Heart left ventricle (tissue), 16 donors: ENCODE results near the gene CDC23. TPM values are rescaled to one million over a fixed set of nuclear protein-coding genes. Genes with fewer than 3 reads are reported as not detected.
"Not testable (repeated sequence)": the region's sequence is repeated elsewhere in the genome, so short reads cannot be mapped to it uniquely, and the experiment has no call there.

Experiments used
- ATAC-seq, 4 donors: fragments of 200-7000 bp; cut with Tn5 transposase; one replicate each; pipeline ENCODE4 v1.9.1; 2020 to 2022; ENCODE audit warnings: moderate library complexity in 4 of 4, mild to moderate bottlenecking in 3 of 4, moderate number of reproducible peaks in 1 of 4
- DNase-seq, 5 donors: peaks; one replicate each; pipeline ENCODE4 v3.0.0-alpha.2; 2020
- H3K27ac ChIP-seq, 12 donors: fragments of 200-600 bp; sonication (generic) in 4 of 12; one replicate each; pipeline versions ENCODE4 v1.5.0 to v1.8.0; 2016 to 2022; ENCODE audit warnings: mild to moderate bottlenecking in 2 of 12
- H3K27me3 ChIP-seq, 9 donors: fragments of 200-600 bp; sonication (generic) in 2 of 9; one replicate each; pipeline versions ENCODE4 v1.5.1 to v1.8.0; 2016 to 2022; ENCODE audit warnings: mild to moderate bottlenecking in 3 of 9
- H3K36me3 ChIP-seq, 9 donors: fragments of 200-600 bp; sonication (generic) in 2 of 9; one replicate each; pipeline versions ENCODE4 v1.5.0 to v1.8.0; 2018 to 2022; ENCODE audit warnings: mild to moderate bottlenecking in 2 of 9
- H3K4me1 ChIP-seq, 12 donors: fragments of 200-600 bp; sonication (generic) in 4 of 12; one replicate each; pipeline versions ENCODE4 v1.5.0 to v1.8.0; 2016 to 2022; ENCODE audit warnings: mild to moderate bottlenecking in 3 of 12
- H3K4me3 ChIP-seq, 12 donors: fragments of 200-600 bp; sonication (generic) in 4 of 12; one replicate each; pipeline versions ENCODE4 v1.5.0 to v1.8.0; 2017 to 2022; ENCODE audit warnings: mild to moderate bottlenecking in 9 of 12, moderate library complexity in 4 of 12
- H3K9me3 ChIP-seq, 12 donors: fragments of 200-600 bp; sonication (generic) in 4 of 12; one replicate each; pipeline versions ENCODE4 v1.5.0 to v1.8.0; 2016 to 2022; ENCODE audit warnings: mild to moderate bottlenecking in 1 of 12
- CTCF ChIP-seq, 12 donors: fragments of 200-600 bp; sonication (generic) in 4 of 12; IDR thresholded peaks; one replicate each; pipeline versions ENCODE4 v1.5.0 to v1.8.0; 2018 to 2022; ENCODE audit warnings: antibody characterized with exemption in 12 of 12, mild to moderate bottlenecking in 5 of 12
- POLR2A ChIP-seq, 2 donors: fragments of 450-650 bp; IDR thresholded peaks; one replicate each; pipeline ENCODE4 v1.6.1; 2017; ENCODE audit warnings: antibody characterized with exemption in 2 of 2, mild to moderate bottlenecking in 2 of 2, moderate library complexity in 2 of 2
- WGBS, 4 donors: extraction: QIAGEN DNeasy Blood & Tissue Kit in 2 of 4; methylation state at CpG; one replicate each; pipeline versions ENCODE4 v1.1.5 to v1.1.7; 2013 to 2018; 5-methylcytosine and 5-hydroxymethylcytosine counted together
- intact Hi-C, 10 donors: fragments of 100-400 bp; cut with DNase I; formaldehyde crosslinking; loops; one replicate each; pipeline versions ENCODE4 v1.11.1 to v1.14.2; 2022
- polyA plus RNA-seq, 2 donors: library from polyadenylated mRNA; stranded (reverse); fragments of 200-250 nt; gene quantifications; one replicate each; pipeline ENCODE4 v1.2.3, GENCODE V29; 2013
- total RNA-seq, 9 donors: library from RNA; depleted of rRNA in 2 of 9; stranded (reverse); fragments of >200 nt in 2 of 9; fragmentation: NEBNext Ultra II Directional in 3 of 9; extraction: Animal tissue kit (Norgen Biotek cat#: 25700) in 3 of 9; gene quantifications; one replicate each; pipeline versions ENCODE4 v1.1.0 to v1.2.4, GENCODE V29; 2016 to 2023
- donor health status: ischemic (EF 13 %, LVEDD 7.1; RV severe dilation, severe dysfunction).
- donor health status: healthy with polysubstance abuse.
- donor health status: DM: no; HTN: yes; CAD: no.
- donor health status: DM: no; HTN: no; CAD: no.
- donor health status: ischemic (EF 25% LVEDD 6.9; RV normal size, moderate dysfunction).
- donor health status: ischemic (EF 25% LVEDD 5.7; RV mildly dilated, moderate dysfunction).
- donor health status: healthy.
- donor health status: DM: yes; HTN: yes; CAD: no.
- donor health status: ischemic (EF 35%, LVEDD 5.7; RV mildly dilated, moderate dysfunction).
- donor health status: nonischemic (EF 11% LVEDD 7.7; RV severe dilation, severe dysfunction).
- donor health status: DM: yes; HTN: yes; CAD: no.
- donor health status: PGD.
- donor health status: ischemic (EF 29% LVEDD 5.4; RV normal size, mild dysfunction).
- donor health status: nonischemic (EF 23%, LVEDD 6.1; RV moderate dilation, normal function).

Gene CDC23
- total and polyA plus RNA-seq, 11 donors, result 10.1 to 25.6 (median 17.2) TPM

GRCh38 chr5:138148811-138149210, 64.3 kb downstream of the CDC23 start:
- Histone ChIP-seq H3K4me1 (no peaks in the 10 kb centered on the region), H3K4me3 (no peak overlapping the region), H3K9me3 (no peaks in the 10 kb centered on the region), H3K27ac (no peak overlapping the region), H3K27me3 (no peaks in the 10 kb centered on the region), H3K36me3 (no peaks in the 10 kb centered on the region)
- peak in 3 of 4 donors; percentile 75 to 89 (median 80) for ATAC-seq
- peak in 3 of 5 donors; percentile 29 to 43 (median 40) for DNase-seq
- intact Hi-C loops, result no loop called here
- WGBS, 4 donors, result 32 to 50% (median 44%) methylated on average over 1 of the region's 1 CpG
- TF ChIP-seq POLR2A (IDR thresholded peaks at IDR 0.05) (no peak), CTCF (IDR thresholded peaks at IDR 0.05) (no peak)

DNA sequence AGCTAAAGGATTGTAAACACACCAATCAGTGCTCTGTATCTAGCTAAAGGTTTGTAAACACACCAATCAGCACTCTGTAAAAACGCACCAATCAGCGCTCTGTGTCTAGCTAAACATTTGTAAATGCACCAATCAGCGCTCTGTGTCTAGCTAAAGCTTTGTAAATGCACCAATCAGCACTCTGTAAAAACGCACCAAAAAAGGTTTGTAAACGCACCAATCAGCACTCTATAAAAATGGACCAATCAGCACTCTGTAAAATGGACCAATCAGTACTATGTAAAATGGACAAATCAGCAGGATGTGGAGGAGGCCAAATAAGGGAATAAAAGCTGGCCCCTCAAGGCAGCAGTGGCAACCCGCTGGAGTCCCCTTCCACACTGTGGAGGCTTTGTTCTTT, 69.5 kb downstream of the CDC23 start:
- DNase-seq, H3K27ac ChIP-seq, H3K4me3 ChIP-seq, intact Hi-C loops, H3K9me3 ChIP-seq, ATAC-seq, H3K36me3 ChIP-seq, H3K4me1 ChIP-seq: not testable (repeated sequence)
- peaks cover 0 to 22% (median 0%) of the 10 kb centered on the region in 9 donors for H3K27me3 ChIP-seq
- WGBS, 4 donors, result 86 to 92% (median 91%) methylated on average over 6 of the region's 6 CpGs

DNA sequence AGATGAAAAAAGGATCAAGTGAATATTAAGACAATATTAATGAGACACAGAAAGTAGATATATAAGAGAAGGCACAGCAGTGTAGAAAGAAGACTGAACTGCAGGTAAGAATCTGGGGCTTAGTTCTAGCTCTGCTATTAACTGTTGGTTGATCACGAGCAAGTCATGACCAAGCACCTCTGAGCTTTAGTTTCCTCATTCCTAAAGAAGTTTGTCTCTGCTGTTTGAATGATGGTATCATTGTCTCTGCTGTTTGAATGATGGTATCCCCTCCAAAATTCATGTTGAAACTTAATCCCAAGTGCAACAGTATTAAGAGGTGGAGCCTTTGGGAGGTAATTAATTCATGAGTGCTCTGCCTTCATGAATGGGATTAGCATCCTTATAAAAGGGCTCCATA, 71.4 kb downstream of the CDC23 start:
- WGBS, 4 donors, result 64 to 74% (median 69%) methylated on average over 1 of the region's 1 CpG
- peaks cover 0 to 7% (median 0%) of the 10 kb centered on the region in 12 donors for H3K4me1 ChIP-seq
- DNase-seq, result no peak
- no peak overlapping the region for H3K4me3 ChIP-seq
- ATAC-seq, result no peak
- TF ChIP-seq POLR2A (IDR thresholded peaks at IDR 0.05) (no peak), CTCF (IDR thresholded peaks at IDR 0.05) (no peak)
- intact Hi-C loops, result no loop called here
- peaks cover 0 to 22% (median 0%) of the 10 kb centered on the region in 9 donors for H3K27me3 ChIP-seq
- no peaks in the 10 kb centered on the region for H3K9me3 ChIP-seq
- H3K27ac ChIP-seq, result no peak overlapping the region
- H3K36me3 ChIP-seq, result no peaks in the 10 kb centered on the region

DNA sequence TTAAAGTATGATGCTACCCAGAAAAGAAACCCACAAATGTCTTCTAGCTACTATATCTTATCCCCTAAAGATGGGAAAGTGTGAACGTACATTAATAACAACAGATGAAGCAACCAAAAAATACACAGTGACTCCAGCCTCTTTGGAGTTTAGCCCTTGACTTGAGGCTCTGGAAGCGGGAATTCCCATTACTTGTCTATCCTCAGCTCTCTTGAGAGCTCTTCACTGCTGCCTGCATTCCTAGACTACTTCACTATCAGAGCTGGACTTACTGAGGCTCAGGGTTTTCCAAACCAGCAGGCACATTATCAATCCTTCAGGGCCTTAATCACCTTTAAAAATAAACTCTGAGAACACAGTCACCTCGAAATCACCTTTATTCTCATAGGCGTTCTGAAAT, 72.9 kb downstream of the CDC23 start:
- H3K27me3 ChIP-seq, result peaks cover 0 to 22% (median 0%) of the 10 kb centered on the region in 9 donors
- no peak overlapping the region for H3K4me3 ChIP-seq
- intact Hi-C loops, result no loop called here
- H3K4me1 ChIP-seq, result peaks cover 0 to 7% (median 0%) of the 10 kb centered on the region in 12 donors
- no peak for TF ChIP-seq CTCF (IDR thresholded peaks at IDR 0.05)
- TF ChIP-seq POLR2A (IDR thresholded peaks at IDR 0.05), result no peak
- WGBS, 4 donors, result 41 to 52% (median 49%) methylated on average over 4 of the region's 4 CpGs
- ATAC-seq, result no peak
- no peak overlapping the region for H3K27ac ChIP-seq
- no peaks in the 10 kb centered on the region for H3K36me3 ChIP-seq
- no peaks in the 10 kb centered on the region for H3K9me3 ChIP-seq
- DNase-seq, result no peak

DNA sequence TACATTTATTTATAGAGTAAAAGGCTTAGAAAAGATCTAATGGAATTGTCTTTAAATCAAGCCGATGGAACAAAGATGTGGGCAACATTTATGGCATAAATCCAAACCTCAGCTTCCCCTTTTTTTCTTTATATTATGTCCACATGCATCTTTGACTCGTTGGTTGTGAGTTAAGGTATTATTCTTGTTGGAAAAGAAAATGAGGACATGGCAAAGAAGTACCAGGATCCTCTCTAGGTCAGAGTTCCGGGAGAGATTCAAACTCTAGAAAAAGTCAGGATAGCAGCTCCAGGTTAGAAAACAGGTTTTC, 73.4 kb downstream of the CDC23 start:
- Histone ChIP-seq H3K27me3 (peaks cover 0 to 22% (median 0%) of the 10 kb centered on the region in 9 donors), H3K4me3 (peak overlapping the region in 10 of 12 donors; percentile 24 to 83 (median 66)), H3K4me1 (peaks cover 0 to 7% (median 0%) of the 10 kb centered on the region in 12 donors), H3K27ac (no peak overlapping the region), H3K36me3 (no peaks in the 10 kb centered on the region), H3K9me3 (no peaks in the 10 kb centered on the region)
- TF ChIP-seq POLR2A (IDR thresholded peaks at IDR 0.05), result no peak
- no peak for TF ChIP-seq CTCF (IDR thresholded peaks at IDR 0.05)
- ATAC-seq, result no peak
- no peak for DNase-seq
- WGBS, 4 donors, result 59 to 72% (median 65%) methylated on average over 3 of the region's 3 CpGs
- intact Hi-C loops, result loop anchor here in 8 of 10 donors (5.0 to 10.0 kb wide), 5 partner anchors 102 to 515 kb away; partner anchors contain the start of gene FAM13B (in 1 of the 8)
